HG02884 (cell line): ENCODE results near the gene FARSB.

Source experiments
- ATAC-seq: cut with Tn5 transposase; IDR thresholded peaks from one replicate; pipeline ENCODE4 v1.9.1; 2021; ENCODE audit warnings: mild to moderate bottlenecking, moderate library complexity; ENCODE audit not compliant: unreplicated experiment

Gene FARSB

GRCh38 chr2:222668494-222669154, 12.7 kb upstream of the FARSB start:
- ATAC-seq, result no peak

- no peak for ATAC-seq
Observed at GRCh38 chr2:222663479-222663878, 7.6 kb upstream of the FARSB start.

DNA sequence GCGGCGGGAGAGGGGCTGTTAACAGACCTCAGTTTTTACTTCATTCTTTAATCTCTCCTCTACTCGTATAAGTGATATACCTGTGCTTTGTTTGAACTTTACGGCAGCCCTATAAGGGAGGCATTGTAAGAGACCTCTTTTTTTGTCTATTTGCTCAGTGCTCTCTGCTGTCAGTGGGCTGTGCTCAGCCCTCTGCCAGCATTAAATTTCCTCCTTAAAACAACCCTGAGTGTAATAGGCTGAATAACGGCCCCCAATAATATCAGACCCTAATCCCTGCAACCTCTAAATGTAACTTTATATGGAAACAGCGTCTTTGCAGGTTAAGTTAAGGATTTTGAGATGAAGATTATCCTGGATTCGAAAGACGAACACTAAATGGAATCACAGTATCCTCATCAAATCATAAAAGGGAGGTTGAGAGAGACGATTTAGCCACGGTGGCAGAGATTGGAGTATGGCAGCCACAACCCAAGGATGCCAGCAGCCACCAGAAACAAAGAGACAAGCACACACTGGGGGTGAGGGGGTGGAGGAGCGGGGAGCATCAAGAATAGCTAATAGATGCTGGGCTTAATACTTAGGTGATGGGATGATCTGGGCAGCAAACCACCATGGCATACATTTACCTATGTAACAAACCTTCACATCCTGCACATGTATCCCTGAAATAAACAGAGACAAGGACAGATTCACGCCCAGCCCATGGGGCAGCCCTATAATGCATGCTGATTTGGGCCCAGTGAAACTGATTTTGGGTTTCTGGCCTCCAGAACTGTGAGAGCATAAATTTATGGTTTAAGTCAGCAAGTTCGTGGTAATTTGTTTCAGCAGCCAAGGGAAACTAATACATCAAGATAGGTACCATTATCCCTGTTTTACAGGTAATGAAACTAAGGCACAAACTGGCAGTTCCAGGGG, 894 bp upstream of the FARSB start:
- peak; percentile 15 for ATAC-seq

GRCh38 chr2:222653280-222653679, 2.6 kb downstream of the FARSB start:
- ATAC-seq, result no peak

DNA sequence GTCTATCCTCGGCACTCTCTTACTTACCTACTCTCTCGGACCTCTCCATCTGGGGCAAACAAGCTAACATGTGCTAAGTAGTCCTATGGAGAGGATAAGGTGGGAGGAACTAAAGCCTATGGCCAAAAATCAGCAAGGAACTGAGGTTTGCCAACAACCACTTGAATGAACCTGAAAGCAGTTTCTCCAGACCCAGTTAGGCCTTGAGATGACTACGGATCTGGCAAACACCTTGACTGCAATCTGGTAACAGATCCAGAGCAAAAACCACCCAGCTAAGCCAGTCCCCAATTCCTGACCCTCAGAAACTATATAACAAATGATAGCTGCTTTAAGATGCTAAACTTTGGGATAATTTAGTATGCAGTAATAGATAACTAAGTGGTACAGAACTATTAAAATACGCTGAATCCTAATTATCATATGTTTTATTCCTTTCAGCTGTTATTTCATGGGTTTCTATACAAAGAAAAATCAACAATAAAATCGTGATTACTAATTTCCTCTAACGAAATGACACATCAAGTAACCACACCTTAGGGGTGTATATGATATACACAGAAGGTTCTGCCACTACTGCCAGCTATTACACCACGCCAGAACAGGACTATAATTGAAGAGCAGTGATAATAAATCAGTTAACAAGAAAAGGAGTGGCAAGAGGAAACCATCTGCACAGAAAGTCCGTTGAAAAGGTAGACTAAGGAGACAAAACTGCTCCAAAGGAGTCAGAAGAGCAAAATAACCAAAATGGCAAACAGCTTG, 3.2 kb downstream of the FARSB start:
- no peak for ATAC-seq

- no peak for ATAC-seq
Observed at GRCh38 chr2:222651718-222652418, 4.0 kb downstream of the FARSB start.

GRCh38 chr2:222649801-222650200, 6.1 kb downstream of the FARSB start:
- ATAC-seq, result no peak

DNA sequence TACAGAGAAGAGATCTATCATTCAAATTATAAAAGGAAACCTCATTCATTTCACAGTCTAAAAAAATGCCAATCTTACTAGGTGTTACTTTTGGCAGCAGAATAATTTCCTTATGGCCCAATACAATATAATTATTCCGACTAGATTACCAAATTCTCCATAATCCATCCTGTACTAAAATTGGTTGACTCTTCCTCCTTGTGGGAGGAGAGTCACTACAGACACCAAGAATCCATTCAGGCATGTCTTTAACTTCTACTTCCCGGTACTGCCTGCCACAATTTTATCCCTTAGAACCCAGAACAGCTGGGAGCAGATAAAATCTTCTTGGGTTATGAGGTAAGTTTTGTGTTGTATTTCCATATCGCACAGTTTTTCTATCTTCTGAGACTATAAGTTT, 9.9 kb downstream of the FARSB start:
- ATAC-seq, result no peak

- ATAC-seq, result no peak
Observed at GRCh38 chr2:222643134-222643533, 12.8 kb downstream of the FARSB start.

- ATAC-seq, result no peak
Observed at GRCh38 chr2:222641336-222641735, 14.6 kb downstream of the FARSB start.

DNA sequence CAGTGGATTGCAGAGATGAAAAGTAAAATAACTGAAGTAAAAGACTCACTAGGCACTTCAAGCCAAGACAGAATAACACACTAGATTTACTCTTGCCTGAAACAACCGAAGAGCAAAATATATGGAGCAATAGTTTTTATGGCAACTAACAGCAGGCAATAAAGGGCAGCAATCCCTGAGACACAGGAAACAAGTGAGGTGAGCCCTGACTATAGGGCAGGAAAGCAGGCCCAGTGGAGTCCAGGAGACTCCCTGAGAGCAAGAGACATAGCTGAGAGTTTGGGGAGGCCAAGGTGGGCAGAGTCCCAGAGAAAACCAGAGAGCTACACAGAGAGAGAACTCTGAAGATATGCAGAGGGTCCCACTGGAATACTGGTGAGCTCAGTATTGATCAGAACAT, 18.8 kb downstream of the FARSB start:
- no peak for ATAC-seq

DNA sequence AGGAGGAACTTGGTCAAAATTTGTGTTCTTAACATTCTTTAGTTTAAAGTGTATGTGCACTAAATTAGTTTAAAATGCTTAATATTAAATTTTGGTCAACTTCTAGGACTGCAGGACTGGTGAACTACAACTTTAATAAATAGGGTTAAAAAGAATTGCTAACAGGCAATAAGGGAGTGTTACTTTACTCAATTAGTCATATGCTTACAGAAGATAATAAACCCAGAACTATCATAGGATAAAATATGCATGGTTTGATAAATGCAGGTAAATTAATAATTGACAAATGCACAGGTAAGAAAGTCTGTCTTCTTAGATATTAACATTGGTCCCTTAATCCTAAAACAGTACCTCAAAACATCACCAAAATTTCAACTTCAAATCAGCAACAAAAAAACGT, 20.6 kb downstream of the FARSB start:
- ATAC-seq, result no peak

DNA sequence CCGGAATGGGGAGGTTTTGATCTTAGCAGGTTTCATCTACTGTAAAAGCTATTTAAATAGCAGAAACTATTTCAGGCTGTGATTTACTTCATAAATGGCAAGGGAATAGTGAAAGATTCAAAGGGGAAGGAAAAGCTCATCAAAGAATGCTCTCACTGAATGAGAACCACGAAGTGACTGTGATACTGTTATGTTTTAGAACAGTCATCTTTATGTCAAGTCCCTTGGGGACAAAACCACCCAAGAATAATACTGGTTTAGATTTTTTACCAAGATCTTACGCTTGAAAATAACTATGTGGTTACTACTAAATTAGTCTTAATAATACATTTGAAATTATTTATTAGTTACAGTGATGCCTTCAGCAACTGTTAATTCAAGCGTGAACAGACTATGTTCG, 28.1 kb downstream of the FARSB start:
- no peak for ATAC-seq

DNA sequence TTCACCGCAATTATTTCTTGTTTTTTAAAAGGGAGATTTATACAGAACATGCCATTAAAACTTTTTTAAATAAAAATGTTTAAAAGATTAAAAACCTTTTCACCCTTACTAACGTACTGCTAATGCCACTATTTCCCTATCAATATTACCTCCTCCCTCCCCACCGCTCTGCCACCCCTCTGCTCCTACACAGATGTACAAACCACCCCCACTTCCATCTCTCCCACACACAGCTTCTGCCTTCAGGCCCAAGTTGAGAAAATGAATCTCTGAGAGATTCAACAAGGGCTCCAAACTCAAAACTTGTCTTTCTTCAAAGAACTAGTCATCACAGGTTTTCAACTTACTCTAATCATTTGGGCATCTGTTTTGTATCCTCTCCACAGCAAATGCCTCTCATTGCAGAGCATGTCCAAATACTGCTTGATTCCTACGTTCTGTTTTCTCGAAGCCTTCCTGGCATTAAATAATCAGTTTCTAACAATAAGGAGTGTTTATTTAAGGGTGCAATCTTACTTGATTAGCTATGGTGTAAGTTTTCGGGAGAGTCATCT, 32.1 kb downstream of the FARSB start:
- no peak for ATAC-seq

DNA sequence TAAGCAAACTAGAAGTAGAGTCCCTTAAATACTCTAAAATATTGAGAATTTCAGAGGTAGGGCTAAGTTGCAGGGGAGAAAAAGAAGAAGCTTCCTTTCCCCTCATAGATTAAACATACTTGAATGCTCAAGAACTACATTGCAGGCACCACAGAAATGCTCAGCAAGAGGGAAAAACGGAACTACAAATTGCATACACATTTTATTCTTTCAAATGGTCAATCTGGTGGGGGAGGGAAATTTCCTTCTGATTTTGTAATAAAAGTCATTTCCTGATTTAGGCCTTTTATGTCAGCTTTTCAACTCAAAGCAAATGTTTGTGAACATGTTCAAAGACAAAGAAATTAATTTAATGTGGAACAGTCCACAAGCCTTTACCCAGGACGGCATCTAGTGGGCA, 33.0 kb downstream of the FARSB start:
- ATAC-seq, result no peak

DNA sequence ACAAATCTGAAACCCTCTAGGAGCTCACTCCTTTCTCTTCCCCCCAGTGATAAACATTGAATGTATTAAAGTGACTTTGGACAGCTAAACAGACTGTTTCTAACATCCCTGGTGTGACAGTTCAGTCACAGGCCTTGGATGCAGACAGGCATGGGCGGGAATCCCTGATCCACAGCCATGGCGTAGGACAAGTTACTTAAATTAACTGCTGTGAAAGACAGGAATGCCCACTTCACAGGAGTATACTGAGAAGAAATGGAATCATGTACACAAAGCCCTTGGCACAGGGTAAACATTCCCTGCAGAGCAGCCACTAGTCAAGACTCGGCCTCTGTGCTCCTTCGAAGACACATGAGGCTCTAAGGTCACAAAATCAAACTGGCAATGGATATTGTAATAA, 34.0 kb downstream of the FARSB start:
- no peak for ATAC-seq

GRCh38 chr2:222615320-222615719, 40.6 kb downstream of the FARSB start:
- ATAC-seq, result no peak

- peak; percentile 92 for ATAC-seq
Observed at GRCh38 chr2:222613715-222614331, 42.1 kb downstream of the FARSB start.

GRCh38 chr2:222611684-222612083, 44.2 kb downstream of the FARSB start:
- ATAC-seq, result no peak

- ATAC-seq, result no peak
Observed at GRCh38 chr2:222610746-222611145, 45.1 kb downstream of the FARSB start.
